ENCODE results near the gene COCH. TPM values are rescaled to one million over a fixed set of nuclear protein-coding genes. Genes with fewer than 3 reads are reported as not detected.

Gene COCH
- total RNA-seq, 1 experiment from 2014 or later, result 1.4 TPM

DNA sequence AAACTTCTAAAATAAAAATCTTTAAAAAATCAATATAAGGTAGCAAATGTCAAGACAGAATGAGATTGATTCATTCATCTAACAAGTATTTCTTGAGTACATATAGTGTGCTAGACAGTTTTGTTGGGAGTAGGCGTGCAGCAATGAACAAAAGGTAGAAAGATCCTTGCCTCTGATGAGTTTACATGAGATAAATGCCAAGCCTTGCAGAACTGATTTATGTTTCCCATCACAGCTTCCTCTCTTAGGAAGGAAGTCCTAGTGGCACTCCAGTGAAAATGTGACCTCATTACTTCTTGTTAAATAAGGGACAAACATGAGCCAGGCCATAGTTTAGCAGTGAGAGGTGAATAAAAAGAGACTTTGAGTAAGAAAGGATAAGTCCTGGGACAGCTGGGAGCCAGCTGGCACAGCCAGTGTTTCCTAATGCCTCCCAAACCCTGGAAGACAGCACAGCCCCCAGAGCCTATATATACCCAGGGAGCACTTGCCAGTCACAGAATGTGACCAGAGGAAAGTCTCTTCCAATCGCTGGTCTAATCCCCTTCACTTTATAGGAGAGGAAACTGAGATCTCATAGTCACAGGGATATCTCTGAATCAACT, 4.7 kb upstream of the COCH start:
- intact Hi-C loops (cut with micrococcal nuclease; ENCODE audit: unreplicated experiment), result no loop called here
- no peak overlapping the region for H3K27ac ChIP-seq
- no peaks in the 10 kb centered on the region for H4K20me1 ChIP-seq (ENCODE audit: insufficient read depth)
- no peak overlapping the region for H3K4me2 ChIP-seq
- TF ChIP-seq EZH2 (IDR thresholded peaks at IDR 0.05; ENCODE audit: low read depth), result no peak
- TF ChIP-seq, protein P1, sequence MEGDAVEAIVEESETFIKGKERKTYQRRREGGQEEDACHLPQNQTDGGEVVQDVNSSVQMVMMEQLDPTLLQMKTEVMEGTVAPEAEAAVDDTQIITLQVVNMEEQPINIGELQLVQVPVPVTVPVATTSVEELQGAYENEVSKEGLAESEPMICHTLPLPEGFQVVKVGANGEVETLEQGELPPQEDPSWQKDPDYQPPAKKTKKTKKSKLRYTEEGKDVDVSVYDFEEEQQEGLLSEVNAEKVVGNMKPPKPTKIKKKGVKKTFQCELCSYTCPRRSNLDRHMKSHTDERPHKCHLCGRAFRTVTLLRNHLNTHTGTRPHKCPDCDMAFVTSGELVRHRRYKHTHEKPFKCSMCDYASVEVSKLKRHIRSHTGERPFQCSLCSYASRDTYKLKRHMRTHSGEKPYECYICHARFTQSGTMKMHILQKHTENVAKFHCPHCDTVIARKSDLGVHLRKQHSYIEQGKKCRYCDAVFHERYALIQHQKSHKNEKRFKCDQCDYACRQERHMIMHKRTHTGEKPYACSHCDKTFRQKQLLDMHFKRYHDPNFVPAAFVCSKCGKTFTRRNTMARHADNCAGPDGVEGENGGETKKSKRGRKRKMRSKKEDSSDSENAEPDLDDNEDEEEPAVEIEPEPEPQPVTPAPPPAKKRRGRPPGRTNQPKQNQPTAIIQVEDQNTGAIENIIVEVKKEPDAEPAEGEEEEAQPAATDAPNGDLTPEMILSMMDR (conservative IDR thresholded peaks at IDR 0.05), result no peak
- no peaks in the 10 kb centered on the region for H3K9me3 ChIP-seq (ENCODE audit: insufficient read depth, low read depth)
- H3F3A ChIP-seq (ENCODE audit: insufficient read depth, low read depth), result no peaks in the 10 kb centered on the region
- ChIA-PET CTCF (no interaction called here), POLR2A (ENCODE audit: unreplicated experiment) (no interaction called here)
- BruUV-seq (replicated peaks), result no TSS peak
- H2AFZ ChIP-seq, result no peak overlapping the region
- H3K4me3 ChIP-seq, result no peak overlapping the region
- no peaks in the 10 kb centered on the region for H3K9me2 ChIP-seq (ENCODE audit: insufficient read depth)
- H3K27me3 ChIP-seq (ENCODE audit: insufficient read depth, low read depth), result no peaks in the 10 kb centered on the region
- no peak for DNase-seq
- H3K79me2 ChIP-seq (ENCODE audit: low read depth), result no peaks in the 10 kb centered on the region
- H3K36me3 ChIP-seq (ENCODE audit: low read depth), result no peaks in the 10 kb centered on the region
- no peaks in the 10 kb centered on the region for H3K4me1 ChIP-seq (replicated peaks; ENCODE audit: insufficient read depth)

DNA sequence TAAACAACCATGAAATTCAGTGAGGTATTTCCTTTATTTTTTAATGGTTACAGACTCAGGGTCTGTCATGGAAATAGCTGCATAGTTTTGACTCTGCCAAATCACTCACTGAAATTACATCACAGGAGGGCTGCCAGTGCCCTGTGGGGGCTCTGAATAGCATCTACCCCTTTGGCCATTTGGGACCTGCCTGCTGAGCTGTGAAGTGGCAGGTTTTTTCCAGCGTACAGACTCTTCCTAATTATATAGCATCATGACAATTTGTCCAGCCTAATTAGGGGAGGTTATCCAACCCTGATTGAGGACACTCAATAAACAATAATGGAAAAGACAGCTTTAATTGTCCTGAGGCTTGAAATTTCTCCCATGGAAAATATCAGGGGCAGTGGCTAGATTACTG, 1.8 kb upstream of the COCH start:
- H3K4me3 ChIP-seq, result no peak overlapping the region
- no peaks in the 10 kb centered on the region for H3K27me3 ChIP-seq (ENCODE audit: insufficient read depth, low read depth)
- intact Hi-C loops (cut with micrococcal nuclease; ENCODE audit: unreplicated experiment), result no loop called here
- ChIA-PET CTCF (no interaction called here), POLR2A (ENCODE audit: unreplicated experiment) (interaction anchor here (0.6 to 0.7 kb wide), 2 partner anchors 154 to 179 kb away, joined by 3 to 6 read pairs; partner anchors contain the start of gene STRN3)
- no peaks in the 10 kb centered on the region for H3K9me2 ChIP-seq (ENCODE audit: insufficient read depth)
- H3K4me2 ChIP-seq, result no peak overlapping the region
- H3K9me3 ChIP-seq (ENCODE audit: insufficient read depth, low read depth), result no peaks in the 10 kb centered on the region
- no peaks in the 10 kb centered on the region for H3K4me1 ChIP-seq (replicated peaks; ENCODE audit: insufficient read depth)
- H2AFZ ChIP-seq, result no peak overlapping the region
- no peaks in the 10 kb centered on the region for H3F3A ChIP-seq (ENCODE audit: insufficient read depth, low read depth)
- no peaks in the 10 kb centered on the region for H3K79me2 ChIP-seq (ENCODE audit: low read depth)
- no TSS peak for BruUV-seq (replicated peaks)
- TF ChIP-seq EZH2 (IDR thresholded peaks at IDR 0.05; ENCODE audit: low read depth), result no peak
- TF ChIP-seq, protein P1 (conservative IDR thresholded peaks at IDR 0.05), result no peak
- H4K20me1 ChIP-seq (ENCODE audit: insufficient read depth), result no peaks in the 10 kb centered on the region
- no peaks in the 10 kb centered on the region for H3K36me3 ChIP-seq (ENCODE audit: low read depth)
- H3K27ac ChIP-seq, result no peak overlapping the region
- DNase-seq, result no peak

DNA sequence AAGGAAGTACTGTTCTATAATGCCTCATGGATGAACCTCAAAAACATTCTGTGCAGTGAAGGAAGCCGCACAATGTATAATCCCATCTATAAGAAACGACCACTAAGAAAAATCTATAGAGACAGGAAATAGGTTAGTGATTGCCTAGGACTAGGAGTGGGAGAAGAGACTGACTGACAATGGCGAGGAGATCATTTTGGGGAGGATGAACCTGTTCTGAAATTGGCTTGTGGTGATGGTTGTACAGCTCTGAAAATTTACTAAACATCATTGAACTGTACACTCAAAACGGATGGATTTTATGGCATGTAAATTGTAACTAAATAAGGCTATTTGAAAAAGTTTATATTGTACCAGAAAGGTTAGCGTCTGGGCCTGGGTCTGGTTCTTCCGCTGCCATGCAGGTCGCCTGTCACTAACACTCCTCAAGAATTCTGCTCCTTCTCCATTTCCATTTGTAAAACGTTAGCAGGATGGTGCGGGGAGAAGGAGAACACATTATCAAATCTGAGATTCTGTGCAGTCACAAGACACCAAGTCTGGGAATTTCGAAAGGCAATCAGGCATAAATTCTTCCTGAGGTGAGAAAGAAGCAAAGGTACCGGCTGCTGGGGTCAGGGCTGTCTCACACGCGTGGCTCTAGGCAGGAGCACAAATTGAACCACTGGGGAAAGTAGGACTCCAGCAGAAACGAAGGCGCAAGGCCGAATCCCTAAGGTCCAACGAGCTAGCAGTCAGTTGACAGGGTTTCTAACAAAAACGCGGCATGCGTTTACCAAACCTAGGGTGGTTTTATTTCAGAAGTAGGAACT, 845 bp upstream of the COCH start:
- H3K36me3 ChIP-seq (ENCODE audit: low read depth), result no peaks in the 10 kb centered on the region
- ChIA-PET POLR2A (ENCODE audit: unreplicated experiment) (no interaction called here), CTCF (no interaction called here)
- intact Hi-C loops (cut with micrococcal nuclease; ENCODE audit: unreplicated experiment), result no loop called here
- H3K79me2 ChIP-seq (ENCODE audit: low read depth), result no peaks in the 10 kb centered on the region
- H3K4me2 ChIP-seq, result no peak overlapping the region
- no peaks in the 10 kb centered on the region for H3K4me1 ChIP-seq (replicated peaks; ENCODE audit: insufficient read depth)
- no peaks in the 10 kb centered on the region for H4K20me1 ChIP-seq (ENCODE audit: insufficient read depth)
- H3K27ac ChIP-seq, result no peak overlapping the region
- H3K4me3 ChIP-seq, result no peak overlapping the region
- no peaks in the 10 kb centered on the region for H3K27me3 ChIP-seq (ENCODE audit: insufficient read depth, low read depth)
- no peak overlapping the region for H2AFZ ChIP-seq
- no peak for TF ChIP-seq EZH2 (IDR thresholded peaks at IDR 0.05; ENCODE audit: low read depth)
- TF ChIP-seq, protein P1 (conservative IDR thresholded peaks at IDR 0.05), result no peak
- BruUV-seq (replicated peaks), result no TSS peak
- DNase-seq, result no peak
- H3K9me2 ChIP-seq (ENCODE audit: insufficient read depth), result no peaks in the 10 kb centered on the region
- no peaks in the 10 kb centered on the region for H3F3A ChIP-seq (ENCODE audit: insufficient read depth, low read depth)
- H3K9me3 ChIP-seq (ENCODE audit: insufficient read depth, low read depth), result no peaks in the 10 kb centered on the region
